ENCODE data around the gene COL1A1.

The COL1A1 gene

DNA sequence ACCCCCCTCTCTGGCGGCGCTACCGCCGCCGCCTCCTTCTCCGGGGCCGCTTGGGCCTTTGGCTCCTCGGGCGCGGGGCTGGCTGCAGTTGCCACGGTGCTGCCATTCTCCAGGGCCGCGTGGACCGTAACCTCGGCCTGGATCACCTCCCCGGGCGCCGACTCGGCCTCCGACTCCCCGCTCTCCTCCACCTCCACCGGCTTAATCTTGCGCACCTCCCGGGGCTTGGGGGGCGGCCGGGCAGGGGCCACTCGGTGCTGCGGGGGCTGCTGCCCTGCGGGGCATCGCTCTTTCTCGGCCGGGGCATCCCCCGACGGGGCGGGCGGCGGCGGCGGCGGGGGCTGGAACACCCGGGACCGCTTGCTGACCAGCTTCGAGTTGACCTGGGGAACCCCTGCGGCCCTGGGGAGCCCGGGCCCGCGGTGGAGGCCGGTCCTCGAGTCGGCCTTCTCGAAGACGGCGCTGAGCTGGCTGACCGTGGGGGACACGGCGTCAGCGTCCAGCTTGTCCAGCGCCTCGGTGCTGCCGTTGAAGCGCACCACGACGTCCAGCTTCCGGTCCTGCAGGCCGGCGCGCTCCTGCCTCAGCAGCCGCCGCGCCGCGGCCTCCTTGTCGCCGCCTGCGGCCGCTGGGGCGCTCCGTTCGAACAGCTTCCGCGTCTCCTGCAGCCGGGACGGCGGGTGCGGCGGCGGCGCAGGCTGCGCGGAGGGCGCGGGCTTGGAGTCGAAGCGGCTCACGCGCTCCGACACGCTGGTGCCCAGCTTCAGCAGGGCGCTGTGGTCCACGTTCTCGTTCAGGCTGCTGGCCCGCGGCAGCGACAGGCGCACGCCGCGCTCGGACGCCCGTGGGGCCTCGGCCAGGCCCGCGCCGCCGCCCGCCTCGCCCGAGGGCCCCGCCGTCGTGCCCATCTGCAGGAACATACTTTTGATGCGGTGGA lies 51.7 kb downstream of the COL1A1 start:
- TF ChIP-seq, protein P1, sequence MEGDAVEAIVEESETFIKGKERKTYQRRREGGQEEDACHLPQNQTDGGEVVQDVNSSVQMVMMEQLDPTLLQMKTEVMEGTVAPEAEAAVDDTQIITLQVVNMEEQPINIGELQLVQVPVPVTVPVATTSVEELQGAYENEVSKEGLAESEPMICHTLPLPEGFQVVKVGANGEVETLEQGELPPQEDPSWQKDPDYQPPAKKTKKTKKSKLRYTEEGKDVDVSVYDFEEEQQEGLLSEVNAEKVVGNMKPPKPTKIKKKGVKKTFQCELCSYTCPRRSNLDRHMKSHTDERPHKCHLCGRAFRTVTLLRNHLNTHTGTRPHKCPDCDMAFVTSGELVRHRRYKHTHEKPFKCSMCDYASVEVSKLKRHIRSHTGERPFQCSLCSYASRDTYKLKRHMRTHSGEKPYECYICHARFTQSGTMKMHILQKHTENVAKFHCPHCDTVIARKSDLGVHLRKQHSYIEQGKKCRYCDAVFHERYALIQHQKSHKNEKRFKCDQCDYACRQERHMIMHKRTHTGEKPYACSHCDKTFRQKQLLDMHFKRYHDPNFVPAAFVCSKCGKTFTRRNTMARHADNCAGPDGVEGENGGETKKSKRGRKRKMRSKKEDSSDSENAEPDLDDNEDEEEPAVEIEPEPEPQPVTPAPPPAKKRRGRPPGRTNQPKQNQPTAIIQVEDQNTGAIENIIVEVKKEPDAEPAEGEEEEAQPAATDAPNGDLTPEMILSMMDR (IDR thresholded peaks at IDR 0.05) = peak in 1 of 2 experiments; percentile 16
- H3K27ac ChIP-seq = peak overlapping the region; percentile 91 to 93
- peak in 1 of 2 donors; percentile 70 for DNase-seq
- intact Hi-C loops (cut with DNase I; ENCODE audit: low total_unique reads) = no loop called here
- no peaks in the 10 kb centered on the region for H3K27me3 ChIP-seq
- peaks cover 0 to 81% (median 62%) of the 10 kb centered on the region in 4 donors for H3K4me1 ChIP-seq
- peak overlapping the region; percentile 74 to 84 for H3K4me3 ChIP-seq
- H3K36me3 ChIP-seq = peaks cover 4 to 14% (median 7%) of the 10 kb centered on the region in 3 donors
- H3K9me3 ChIP-seq = no peaks in the 10 kb centered on the region

DNA sequence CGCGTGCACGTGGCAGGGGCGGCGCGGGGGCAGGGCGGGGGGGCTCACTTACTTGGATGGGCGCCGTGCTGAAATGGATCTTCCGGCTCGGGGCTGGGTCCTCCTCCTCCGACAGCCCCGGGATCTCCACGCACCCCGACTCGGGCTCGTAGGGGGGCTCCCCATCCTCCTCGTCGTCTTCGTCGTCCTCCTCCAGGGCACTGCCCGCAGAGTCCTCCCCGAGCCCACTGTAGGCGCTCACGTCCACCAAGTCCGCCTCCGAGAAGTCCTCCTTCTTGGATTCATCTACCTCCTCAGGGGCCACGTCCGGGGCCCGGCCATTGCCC lies 52.4 kb downstream of the COL1A1 start:
- intact Hi-C loops (cut with DNase I; ENCODE audit: low total_unique reads) = no loop called here
- no peaks in the 10 kb centered on the region for H3K27me3 ChIP-seq
- H3K4me1 ChIP-seq = peaks cover 0 to 79% (median 56%) of the 10 kb centered on the region in 4 donors
- peak overlapping the region; percentile 91 to 93 for H3K27ac ChIP-seq
- peaks cover 10 to 21% (median 13%) of the 10 kb centered on the region in 3 donors for H3K36me3 ChIP-seq
- peak overlapping the region; percentile 74 to 84 for H3K4me3 ChIP-seq
- TF ChIP-seq, protein P1 (IDR thresholded peaks at IDR 0.05) = no peak
- H3K9me3 ChIP-seq = no peaks in the 10 kb centered on the region
- no peak for DNase-seq

DNA sequence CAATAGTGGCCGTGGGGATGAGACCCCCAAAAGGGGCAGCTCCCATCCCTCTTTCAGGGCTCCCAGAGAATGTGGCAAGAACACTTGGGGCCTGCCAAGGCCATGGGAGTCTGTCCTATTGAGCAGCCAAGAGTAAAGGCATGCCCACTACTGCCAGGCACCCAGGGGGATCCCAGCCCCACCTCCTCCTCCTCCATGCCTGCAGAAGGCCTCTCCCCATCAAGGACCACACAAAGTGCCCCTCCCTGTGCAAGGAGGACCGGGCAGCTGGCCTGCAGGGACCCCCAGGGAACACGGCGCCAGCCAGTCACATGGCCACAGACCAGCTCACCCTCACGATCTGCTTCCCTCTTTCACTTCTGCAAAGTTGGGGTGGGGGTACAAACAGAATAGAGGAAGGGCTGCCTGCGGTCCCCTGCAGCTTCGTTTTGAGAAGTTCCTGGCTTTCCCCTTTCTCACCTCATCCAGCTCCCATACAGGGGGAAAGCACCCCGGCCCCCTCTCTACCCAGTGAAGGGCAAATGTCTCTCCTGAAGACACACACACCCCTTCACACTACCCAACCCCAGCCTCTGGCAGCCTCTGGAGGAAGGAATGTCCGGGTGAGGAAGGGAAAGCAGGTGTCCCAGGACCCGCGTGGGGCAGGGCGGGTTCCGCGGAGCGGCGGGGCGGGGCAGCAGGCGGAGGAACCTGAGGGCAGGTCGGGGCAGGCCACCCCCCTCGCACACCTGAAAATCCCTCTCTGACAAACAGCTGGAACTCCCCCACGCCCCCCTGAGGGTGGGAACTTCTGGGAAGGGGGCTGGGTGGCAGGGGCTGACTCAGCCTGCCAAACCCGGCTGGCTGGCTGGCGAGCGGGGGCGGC lies 53.0 kb downstream of the COL1A1 start:
- H3K36me3 ChIP-seq = peaks cover 16 to 26% (median 19%) of the 10 kb centered on the region in 3 donors
- peaks cover 0 to 73% (median 50%) of the 10 kb centered on the region in 4 donors for H3K4me1 ChIP-seq
- intact Hi-C loops (cut with DNase I; ENCODE audit: low total_unique reads) = no loop called here
- H3K4me3 ChIP-seq = peak overlapping the region; percentile 74 to 84
- H3K27ac ChIP-seq = peak overlapping the region; percentile 91 to 93
- H3K27me3 ChIP-seq = no peaks in the 10 kb centered on the region
- no peaks in the 10 kb centered on the region for H3K9me3 ChIP-seq
- DNase-seq = peak; percentile 70 to 90
- TF ChIP-seq, protein P1 (IDR thresholded peaks at IDR 0.05) = peak in 1 of 2 experiments; percentile 19

DNA sequence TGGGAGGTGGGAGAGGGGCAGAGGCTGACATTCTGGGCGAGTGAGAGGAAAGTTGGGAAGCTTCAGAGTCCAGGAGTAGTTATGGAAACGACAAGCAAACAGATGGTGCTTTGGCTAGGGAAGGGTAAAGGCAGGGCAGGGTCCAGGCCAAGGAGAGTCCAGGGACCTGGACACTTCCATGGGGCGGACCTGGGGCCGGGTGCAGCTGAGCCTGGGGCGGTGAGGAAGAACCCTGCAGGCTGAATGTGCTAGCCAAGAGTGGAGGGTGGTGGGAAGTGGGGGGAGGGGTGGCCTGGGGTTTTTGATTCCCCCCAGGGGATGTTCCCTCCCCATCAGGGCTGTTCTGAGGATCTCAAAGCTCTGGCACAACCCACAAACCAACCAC lies 53.6 kb downstream of the COL1A1 start:
- peaks cover 0 to 68% (median 45%) of the 10 kb centered on the region in 4 donors for H3K4me1 ChIP-seq
- peak overlapping the region; percentile 74 to 84 for H3K4me3 ChIP-seq
- H3K27me3 ChIP-seq = no peaks in the 10 kb centered on the region
- peaks cover 21 to 33% (median 25%) of the 10 kb centered on the region in 3 donors for H3K36me3 ChIP-seq
- peak in 1 of 2 donors; percentile 75 for DNase-seq
- intact Hi-C loops (cut with DNase I; ENCODE audit: low total_unique reads) = no loop called here
- peak overlapping the region; percentile 91 to 93 for H3K27ac ChIP-seq
- H3K9me3 ChIP-seq = no peaks in the 10 kb centered on the region
- TF ChIP-seq, protein P1 (IDR thresholded peaks at IDR 0.05) = no peak

DNA sequence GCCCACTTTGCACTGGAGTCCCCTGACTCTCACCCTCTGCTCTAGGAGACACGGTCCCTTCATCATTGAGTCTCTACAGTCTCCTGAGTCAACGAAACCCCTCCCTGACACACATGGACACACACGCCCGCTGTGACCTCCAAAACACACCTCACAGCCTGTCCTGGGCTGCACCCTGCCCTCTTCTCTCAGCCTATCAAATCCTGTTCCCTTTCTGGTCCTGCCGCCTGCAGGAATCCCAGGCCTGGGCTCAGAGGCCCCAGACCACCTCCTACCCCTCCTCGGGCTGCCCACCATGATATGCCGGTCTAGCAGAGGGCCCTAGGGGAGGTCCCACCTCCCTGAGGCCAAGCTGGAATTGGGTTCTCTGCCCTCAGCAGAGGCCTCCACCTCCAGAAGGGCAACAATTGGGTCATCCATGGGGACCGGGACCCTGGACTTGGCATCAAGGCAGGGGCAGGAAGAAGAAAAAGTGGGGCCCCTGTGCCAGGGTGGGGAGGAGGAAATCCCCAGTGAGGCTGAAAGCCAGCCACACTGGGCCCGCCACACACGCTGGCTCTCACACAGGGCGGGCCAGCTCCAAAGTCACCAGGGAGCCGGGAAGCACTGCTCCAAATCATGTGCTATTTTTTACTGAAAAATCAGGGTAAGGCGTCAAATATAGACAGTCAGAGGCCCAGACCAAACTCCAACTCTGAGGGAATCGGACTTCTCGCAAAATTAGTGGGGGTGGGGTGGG lies 54.3 kb downstream of the COL1A1 start:
- TF ChIP-seq, protein P1 (IDR thresholded peaks at IDR 0.05) = no peak
- no peaks in the 10 kb centered on the region for H3K27me3 ChIP-seq
- peaks cover 0 to 60% (median 38%) of the 10 kb centered on the region in 4 donors for H3K4me1 ChIP-seq
- H3K36me3 ChIP-seq = peaks cover 28 to 40% (median 33%) of the 10 kb centered on the region in 3 donors
- intact Hi-C loops (cut with DNase I; ENCODE audit: low total_unique reads) = no loop called here
- H3K4me3 ChIP-seq = peak overlapping the region; percentile 74 to 84
- peak; percentile 71 to 89 for DNase-seq
- H3K27ac ChIP-seq = peak overlapping the region; percentile 91 to 93
- no peaks in the 10 kb centered on the region for H3K9me3 ChIP-seq

Data from tibial artery (tissue), 4 donors.